DND-41 (cell line): ENCODE results near the gene WFS1.

Source experiments
- ATAC-seq: fragments of 200-7000 bp; cut with Tn5 transposase; 3 replicates; pipeline ENCODE4 v1.9.1; 2021; ENCODE audit warnings: low read depth; ENCODE audit not compliant: insufficient read depth
- DNase-seq: peaks from one replicate; pipeline ENCODE4 v3.0.0-alpha.2; 2020
- H2AFZ ChIP-seq: 2 replicates; pipeline ENCODE4 v1.6.0; 2012; ENCODE audit warnings: low read depth, low read length
- H3K27ac ChIP-seq: 2 replicates; pipeline ENCODE4 v1.5.1; 2012; ENCODE audit warnings: low read length, inconsistent platforms
- H3K27me3 ChIP-seq: fragments of 200-600 bp; sonication (generic); 2 replicates; pipeline ENCODE4 v1.6.0; 2012; ENCODE audit warnings: low read length, mild to moderate bottlenecking, inconsistent platforms; ENCODE audit not compliant: insufficient read depth, poor library complexity
- H3K36me3 ChIP-seq: 2 replicates; pipeline ENCODE4 v1.5.1; 2012; ENCODE audit warnings: low read length, inconsistent platforms; ENCODE audit not compliant: insufficient read depth
- H3K4me1 ChIP-seq: 2 replicates; pipeline ENCODE4 v1.5.1; 2012; ENCODE audit warnings: mild to moderate bottlenecking, low read length; ENCODE audit not compliant: insufficient read depth
- H3K4me2 ChIP-seq: 2 replicates; pipeline ENCODE4 v1.6.0; 2012; ENCODE audit warnings: mild to moderate bottlenecking, moderate library complexity, low read length, inconsistent platforms; ENCODE audit not compliant: insufficient read depth
- H3K4me3 ChIP-seq, 2 experiments: fragments of 200-600 bp in 1 of 2; shearing (Covaris generic) in 1 of 2; 2 replicates each; pipeline ENCODE4 v1.5.1; 2012 to 2016; ENCODE audit warnings: inconsistent platforms in 2 of 2, low read length in 2 of 2, mild to moderate bottlenecking in 2 of 2, low read depth in 1 of 2, moderate library complexity in 1 of 2
- H3K79me2 ChIP-seq: 2 replicates; pipeline ENCODE4 v1.6.0; 2012; ENCODE audit warnings: low read length, inconsistent platforms; ENCODE audit not compliant: insufficient read depth
- H3K9ac ChIP-seq: 2 replicates; pipeline ENCODE4 v1.6.0; 2012; ENCODE audit warnings: low read depth, mild to moderate bottlenecking, inconsistent platforms, low read length, moderate library complexity
- H3K9me3 ChIP-seq: 2 replicates; pipeline ENCODE4 v1.5.1; 2012; ENCODE audit warnings: low read length, moderate library complexity, mild to moderate bottlenecking, inconsistent platforms; ENCODE audit not compliant: insufficient read depth, severe bottlenecking
- H4K20me1 ChIP-seq: 2 replicates; pipeline ENCODE4 v1.6.0; 2012; ENCODE audit warnings: low read length; ENCODE audit not compliant: insufficient read depth
- CTCF ChIP-seq: IDR thresholded peaks from 2 replicates; pipeline ENCODE4 v1.5.1; 2012; ENCODE audit warnings: borderline replicate concordance, low read length, moderate library complexity, mild to moderate bottlenecking; ENCODE audit not compliant: poor library complexity, severe bottlenecking; ENCODE audit errors: extremely low read depth
- EZH2 ChIP-seq: IDR thresholded peaks from 3 replicates; pipeline ENCODE4 v1.6.1; 2012; ENCODE audit warnings: borderline replicate concordance, low read depth, mild to moderate bottlenecking, moderate library complexity, low read length, inconsistent platforms; ENCODE audit not compliant: severe bottlenecking

The WFS1 gene

DNA sequence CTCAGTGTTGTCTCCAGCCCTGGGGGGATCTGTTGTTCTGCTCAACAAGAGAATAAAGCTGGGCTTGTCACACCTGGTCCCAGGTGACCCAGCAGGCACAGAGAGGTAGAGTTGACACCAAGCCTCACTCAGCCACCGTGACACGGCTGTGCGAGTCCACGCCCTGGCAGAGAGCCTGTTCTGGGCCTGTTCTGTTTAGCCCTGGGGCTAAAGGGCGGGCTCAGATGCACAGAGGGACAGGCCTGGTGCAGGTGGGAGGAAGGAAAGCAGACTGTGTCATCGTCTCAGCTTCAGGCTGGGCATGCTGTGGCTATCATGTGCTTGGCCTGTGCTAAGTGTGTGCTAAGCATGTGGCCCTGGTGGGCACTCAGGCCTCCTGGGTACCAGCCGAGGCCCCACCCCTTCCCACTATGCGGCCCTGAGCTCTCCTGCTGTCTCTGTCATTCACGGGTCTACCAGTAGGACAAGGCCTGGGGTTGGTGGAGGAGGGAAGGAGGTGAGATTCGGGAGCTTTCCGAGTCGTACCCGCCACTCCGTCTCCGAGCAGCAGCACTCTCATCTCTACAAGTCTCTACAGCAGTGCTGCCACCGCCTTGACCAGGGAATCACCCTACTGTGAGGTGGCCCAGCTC is 10.8 kb downstream of the WFS1 start:
- no peak overlapping the region for H3K27ac ChIP-seq
- H3K4me1 ChIP-seq = no peaks in the 10 kb centered on the region

GRCh38 chr4:6281436-6282313 is 12.0 kb downstream of the WFS1 start:
- no peaks in the 10 kb centered on the region for H3K9me3 ChIP-seq
- no peak overlapping the region for H3K4me3 ChIP-seq
- H3K36me3 ChIP-seq = no peaks in the 10 kb centered on the region
- ATAC-seq = no peak
- no peaks in the 10 kb centered on the region for H3K4me1 ChIP-seq
- TF ChIP-seq CTCF (no peak), EZH2 (no peak)
- H4K20me1 ChIP-seq = peaks cover 8% of the 10 kb centered on the region; the same call in 1 of the 2 replicates
- no peak overlapping the region for H2AFZ ChIP-seq
- H3K79me2 ChIP-seq = no peaks in the 10 kb centered on the region
- no peak overlapping the region for H3K27ac ChIP-seq
- no peak overlapping the region for H3K4me2 ChIP-seq
- no peaks in the 10 kb centered on the region for H3K27me3 ChIP-seq
- no peak overlapping the region for H3K9ac ChIP-seq
- DNase-seq = no peak

More for the DNA sequence above, 10.8 kb downstream of the WFS1 start:
- H3K4me2 ChIP-seq = no peak overlapping the region
- H3K9me3 ChIP-seq = no peaks in the 10 kb centered on the region
- H3K9ac ChIP-seq = no peak overlapping the region
- no peaks in the 10 kb centered on the region for H3K36me3 ChIP-seq
- H4K20me1 ChIP-seq = peaks cover 8% of the 10 kb centered on the region; the same call in 1 of the 2 replicates
- DNase-seq (no peak), ATAC-seq (no peak)
- no peaks in the 10 kb centered on the region for H3K79me2 ChIP-seq
- TF ChIP-seq EZH2 (no peak), CTCF (no peak)
- H3K27me3 ChIP-seq = no peaks in the 10 kb centered on the region
- H2AFZ ChIP-seq = no peak overlapping the region
- no peak overlapping the region for H3K4me3 ChIP-seq

DNA sequence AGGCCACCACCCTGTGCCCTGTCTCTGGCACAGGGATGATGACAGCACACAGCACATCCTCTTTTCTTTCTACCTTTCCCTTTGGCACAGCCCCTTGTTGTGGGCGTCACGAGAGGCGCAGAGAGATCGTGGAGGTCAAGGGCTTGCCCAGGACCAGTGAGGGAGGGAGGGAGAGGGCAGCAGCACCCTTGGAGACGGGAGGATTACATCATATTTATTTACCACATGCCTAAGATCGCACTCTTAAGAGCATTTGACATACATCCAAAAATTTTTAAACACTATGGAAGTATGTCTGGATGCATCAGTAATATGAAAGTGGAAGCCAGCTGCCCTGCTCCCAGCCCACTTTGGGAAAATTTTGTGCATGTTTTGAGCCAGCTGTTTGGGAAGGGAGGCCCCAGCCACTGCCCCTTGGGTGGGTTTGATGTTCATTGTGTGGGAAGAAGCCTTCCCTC is 12.7 kb downstream of the WFS1 start:
- Histone ChIP-seq H3K27ac (no peak overlapping the region), H3K27me3 (no peaks in the 10 kb centered on the region), H4K20me1 (peaks cover 8% of the 10 kb centered on the region; the same call in 1 of the 2 replicates), H3K9ac (no peak overlapping the region), H3K9me3 (no peaks in the 10 kb centered on the region), H2AFZ (no peak overlapping the region), H3K4me3 (no peak overlapping the region), H3K4me1 (no peaks in the 10 kb centered on the region), H3K4me2 (no peak overlapping the region), H3K36me3 (no peaks in the 10 kb centered on the region), H3K79me2 (no peaks in the 10 kb centered on the region)
- DNase-seq = no peak
- TF ChIP-seq CTCF (no peak), EZH2 (no peak)
- no peak for ATAC-seq
